ENCODE measurements around the gene ACKR2. TPM values are rescaled to one million over a fixed set of nuclear protein-coding genes. Genes with fewer than 3 reads are reported as not detected.

ACKR2 gene
- total and polyA plus RNA-seq, 8 donors = 0.15 to 2.4 (median 0.50) TPM; not detected in 3

DNA sequence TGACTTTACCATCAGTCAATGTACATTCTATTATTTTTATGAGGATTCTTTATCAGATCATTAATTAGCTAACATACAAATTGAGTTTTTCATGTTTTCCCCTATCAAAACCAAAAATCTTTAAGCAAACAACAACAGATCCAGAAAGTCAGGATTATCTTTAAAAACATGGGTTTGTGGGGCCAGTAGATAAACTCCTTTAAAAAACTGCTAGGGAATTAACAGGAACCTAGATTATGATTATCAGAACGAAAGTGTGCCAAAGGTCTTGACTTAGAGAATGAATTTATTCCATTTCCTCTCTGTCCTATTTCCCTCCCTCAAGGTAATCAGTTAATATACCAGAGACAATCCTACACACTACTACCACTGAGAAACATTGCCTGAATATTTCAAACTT is 23.0 kb upstream of the ACKR2 start:
- TF ChIP-seq POLR2AphosphoS5 (IDR thresholded peaks at IDR 0.05) (no peak), CTCF (IDR thresholded peaks at IDR 0.05) (no peak), EP300 (IDR thresholded peaks at IDR 0.05) (no peak), POLR2A (IDR thresholded peaks at IDR 0.05) (no peak)
- no peak overlapping the region for H3K4me3 ChIP-seq
- no peaks in the 10 kb centered on the region for H3K9me3 ChIP-seq
- WGBS, 5 donors = 28 to 52% (median 38%) methylated on average over 1 of the region's 1 CpG
- DNase-seq = no peak
- H3K36me3 ChIP-seq = peaks cover 10 to 76% (median 51%) of the 10 kb centered on the region in 4 donors
- H3K4me1 ChIP-seq = peaks cover 0 to 80% (median 38%) of the 10 kb centered on the region in 4 donors
- intact Hi-C loops (cut with DNase I; ENCODE audit: low total_unique reads) = no loop called here
- H3K27ac ChIP-seq = peak overlapping the region in 2 of 5 donors; percentile 27 to 41
- H3K27me3 ChIP-seq = no peaks in the 10 kb centered on the region

GRCh38 chr3:42786631-42787030 is 22.6 kb upstream of the ACKR2 start:
- Histone ChIP-seq H3K27me3 (no peaks in the 10 kb centered on the region), H3K9me3 (no peaks in the 10 kb centered on the region), H3K4me1 (peaks cover 0 to 80% (median 38%) of the 10 kb centered on the region in 4 donors), H3K27ac (peak overlapping the region in 2 of 5 donors; percentile 27 to 41), H3K4me3 (no peak overlapping the region), H3K36me3 (peaks cover 10 to 78% (median 50%) of the 10 kb centered on the region in 4 donors)
- 93 to 100% (median 99%) methylated on average over 2 of the region's 2 CpGs for WGBS, 5 donors
- intact Hi-C loops (cut with DNase I; ENCODE audit: low total_unique reads) = no loop called here
- no peak for TF ChIP-seq EP300 (IDR thresholded peaks at IDR 0.05)
- no peak for DNase-seq

GRCh38 chr3:42790714-42791229 is 18.5 kb upstream of the ACKR2 start:
- peak overlapping the region in 1 of 5 donors; percentile 49 for H3K27ac ChIP-seq
- peaks cover 0 to 65% (median 35%) of the 10 kb centered on the region in 4 donors for H3K4me1 ChIP-seq
- peaks cover 6 to 68% (median 48%) of the 10 kb centered on the region in 4 donors for H3K36me3 ChIP-seq
- intact Hi-C loops (cut with DNase I; ENCODE audit: low total_unique reads) = no loop called here
- no peak overlapping the region for H3K4me3 ChIP-seq
- DNase-seq = no peak
- WGBS, 5 donors = 43 to 64% (median 48%) methylated on average over 6 of the region's 6 CpGs
- H3K9me3 ChIP-seq = no peaks in the 10 kb centered on the region
- no peaks in the 10 kb centered on the region for H3K27me3 ChIP-seq
- no peak for TF ChIP-seq EP300 (IDR thresholded peaks at IDR 0.05)
- TF ChIP-seq POLR2A (IDR thresholded peaks at IDR 0.05) = no peak
- TF ChIP-seq POLR2AphosphoS5 (IDR thresholded peaks at IDR 0.05) = no peak
- no peak for TF ChIP-seq CTCF (IDR thresholded peaks at IDR 0.05)

DNA sequence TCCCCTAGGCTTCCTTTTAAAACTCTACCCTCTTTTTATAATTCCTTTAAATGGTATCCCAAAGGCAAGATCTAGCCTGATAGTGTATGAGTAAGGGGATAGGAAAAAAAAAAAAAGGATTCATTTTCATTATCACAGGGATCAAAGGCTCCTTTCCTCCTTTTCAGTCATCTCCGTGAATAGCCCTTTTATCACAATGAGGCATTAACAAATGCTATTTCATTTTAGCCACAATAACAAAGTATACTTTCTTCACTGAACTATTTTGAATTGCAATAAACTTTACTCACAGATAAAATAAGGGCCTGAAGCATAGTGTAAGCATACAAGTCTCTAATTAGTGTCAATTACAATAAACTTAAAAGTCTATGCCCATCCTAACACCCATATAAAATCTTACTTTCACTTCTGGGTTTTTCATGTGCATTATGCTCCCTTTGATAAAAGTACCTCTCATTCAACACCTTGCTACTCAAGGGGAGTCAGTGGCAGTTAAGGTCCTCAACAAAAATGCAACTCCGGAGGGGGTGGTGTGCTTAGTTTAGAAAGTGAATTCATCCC is 13.5 kb upstream of the ACKR2 start:
- DNase-seq = no peak
- intact Hi-C loops (cut with DNase I; ENCODE audit: low total_unique reads) = no loop called here
- H3K27me3 ChIP-seq = no peaks in the 10 kb centered on the region
- H3K27ac ChIP-seq = no peak overlapping the region
- TF ChIP-seq POLR2A (IDR thresholded peaks at IDR 0.05) (no peak), EP300 (IDR thresholded peaks at IDR 0.05) (no peak), CTCF (IDR thresholded peaks at IDR 0.05) (no peak), POLR2AphosphoS5 (IDR thresholded peaks at IDR 0.05) (no peak)
- 85 to 94% (median 89%) methylated on average over 2 of the region's 2 CpGs for WGBS, 5 donors
- no peak overlapping the region for H3K4me3 ChIP-seq
- peaks cover 10 to 50% (median 31%) of the 10 kb centered on the region in 4 donors for H3K4me1 ChIP-seq
- no peaks in the 10 kb centered on the region for H3K9me3 ChIP-seq
- H3K36me3 ChIP-seq = peaks cover 6 to 32% (median 25%) of the 10 kb centered on the region in 4 donors

- H3K4me3 ChIP-seq = no peak overlapping the region
- WGBS, 5 donors = 74 to 98% (median 92%) methylated on average over 3 to 5 of the region's 5 CpGs
- H3K27me3 ChIP-seq = no peaks in the 10 kb centered on the region
- peaks cover 6 to 27% (median 23%) of the 10 kb centered on the region in 4 donors for H3K36me3 ChIP-seq
- H3K4me1 ChIP-seq = peaks cover 16 to 50% (median 32%) of the 10 kb centered on the region in 4 donors
- DNase-seq = no peak
- no peak for TF ChIP-seq CTCF (IDR thresholded peaks at IDR 0.05)
- intact Hi-C loops (cut with DNase I; ENCODE audit: low total_unique reads) = no loop called here
- no peak overlapping the region for H3K27ac ChIP-seq
- no peaks in the 10 kb centered on the region for H3K9me3 ChIP-seq
These were observed 12.8 kb upstream of the ACKR2 start for GRCh38 chr3:42796332-42796885.

Measured in stomach (tissue), 9 donors.